Immature natural killer cell (primary cell): ENCODE measurements around the gene GNAS-AS1. TPM values are rescaled to one million over a fixed set of nuclear protein-coding genes. Genes with fewer than 3 reads are reported as not detected.
A peak's percentile ranks its signal among the peaks of the same experiment; 100 is the strongest.

Experiments used
- DNase-seq, 3 donors: peaks; one replicate each; pipeline ENCODE4 v3.0.0; 2022; ENCODE audit warnings: mixed read lengths in 1 of 3
- H3K27ac Mint-ChIP-seq, 6 donors: one replicate each; pipeline ENCODE4 v1.8.0; 2020; ENCODE audit warnings: mixed read lengths in 6 of 6, mild to moderate bottlenecking in 5 of 6, inconsistent platforms in 4 of 6, moderate library complexity in 3 of 6
- H3K27me3 Mint-ChIP-seq, 3 donors: one replicate each; pipeline ENCODE4 v1.8.0; 2020 to 2021; ENCODE audit warnings: low read depth in 3 of 3, mild to moderate bottlenecking in 3 of 3, mixed read lengths in 3 of 3, moderate library complexity in 3 of 3, inconsistent platforms in 1 of 3
- H3K36me3 Mint-ChIP-seq, 3 donors: one replicate each; pipeline ENCODE4 v1.8.0; 2020; ENCODE audit warnings: mixed read lengths in 3 of 3, inconsistent platforms in 2 of 3, mild to moderate bottlenecking in 2 of 3
- H3K4me1 Mint-ChIP-seq, 2 donors: one replicate each; pipeline ENCODE4 v1.8.0; 2020; ENCODE audit warnings: inconsistent platforms in 2 of 2, mild to moderate bottlenecking in 2 of 2, mixed read lengths in 2 of 2, moderate library complexity in 1 of 2
- H3K4me3 Mint-ChIP-seq, 5 donors: one replicate each; pipeline ENCODE4 v1.8.0; 2020; ENCODE audit warnings: mild to moderate bottlenecking in 5 of 5, mixed read lengths in 5 of 5, inconsistent platforms in 3 of 5, moderate library complexity in 3 of 5
- H3K9me3 Mint-ChIP-seq, 6 donors: one replicate each; pipeline ENCODE4 v1.8.0; 2020; ENCODE audit warnings: mild to moderate bottlenecking in 6 of 6, mixed read lengths in 6 of 6, inconsistent platforms in 4 of 6, moderate library complexity in 3 of 6
- polyA plus RNA-seq, 3 donors: library from polyadenylated mRNA; unstranded; fragments of 300-500 nt; fragmentation: Illumina TruSeq; gene quantifications; one replicate each; pipeline ENCODE4 v1.2.3, GENCODE V29; 2021

GNAS-AS1 gene
- polyA plus RNA-seq, 3 donors from 2014 or later: not detected

- Mint-ChIP-seq H3K4me3 (peak overlapping the region; percentile 63 to 82 (median 75)), H3K27ac (peak overlapping the region in 4 of 6 donors; percentile 69 to 88 (median 80)), H3K36me3 (no peaks in the 10 kb centered on the region), H3K9me3 (no peaks in the 10 kb centered on the region), H3K27me3 (peaks cover 9 to 20% (median 11%) of the 10 kb centered on the region in 3 donors), H3K4me1 (peaks cover 44 to 49% of the 10 kb centered on the region in 2 donors)
- peak; percentile 64 to 72 (median 71) for DNase-seq
Observed at GRCh38 chr20:58891086-58891717, 40.5 kb upstream of the GNAS-AS1 start.

- peak overlapping the region; percentile 88 to 97 (median 95) for H3K4me3 Mint-ChIP-seq
- peak; percentile 65 to 73 (median 71) for DNase-seq
Observed at GRCh38 chr20:58890518-58891085, 39.9 kb upstream of the GNAS-AS1 start.

GRCh38 chr20:58889798-58890517, 39.3 kb upstream of the GNAS-AS1 start:
- peak overlapping the region; percentile 84 to 98 (median 96) for H3K27ac Mint-ChIP-seq
- no peaks in the 10 kb centered on the region for H3K36me3 Mint-ChIP-seq
- DNase-seq: peak in 2 of 3 donors; percentile 15 to 25
- H3K4me3 Mint-ChIP-seq: peak overlapping the region; percentile 92 to 98 (median 95)
- no peaks in the 10 kb centered on the region for H3K9me3 Mint-ChIP-seq
- peaks cover 9 to 20% (median 11%) of the 10 kb centered on the region in 3 donors for H3K27me3 Mint-ChIP-seq
- H3K4me1 Mint-ChIP-seq: peaks cover 32 to 37% of the 10 kb centered on the region in 2 donors

More at GRCh38 chr20:58890518-58891085, 39.9 kb upstream of the GNAS-AS1 start:
- no peaks in the 10 kb centered on the region for H3K36me3 Mint-ChIP-seq
- H3K27ac Mint-ChIP-seq: peak overlapping the region; percentile 87 to 96 (median 96)
- H3K27me3 Mint-ChIP-seq: peaks cover 9 to 20% (median 11%) of the 10 kb centered on the region in 3 donors
- H3K4me1 Mint-ChIP-seq: peaks cover 38 to 43% of the 10 kb centered on the region in 2 donors
- H3K9me3 Mint-ChIP-seq: no peaks in the 10 kb centered on the region

- H3K4me1 Mint-ChIP-seq: peaks cover 26 to 31% of the 10 kb centered on the region in 2 donors
- H3K36me3 Mint-ChIP-seq: no peaks in the 10 kb centered on the region
- peaks cover 9 to 20% (median 11%) of the 10 kb centered on the region in 3 donors for H3K27me3 Mint-ChIP-seq
- H3K9me3 Mint-ChIP-seq: no peaks in the 10 kb centered on the region
- peak overlapping the region; percentile 79 to 94 (median 89) for H3K27ac Mint-ChIP-seq
- peak overlapping the region; percentile 85 to 91 (median 88) for H3K4me3 Mint-ChIP-seq
- peak in 1 of 3 donors; percentile 10 for DNase-seq
Observed at GRCh38 chr20:58889334-58889760, 38.6 kb upstream of the GNAS-AS1 start.

- Mint-ChIP-seq H3K36me3 (no peaks in the 10 kb centered on the region), H3K4me3 (peak overlapping the region; percentile 78 to 85 (median 81)), H3K9me3 (no peaks in the 10 kb centered on the region), H3K4me1 (peaks cover 20 to 25% of the 10 kb centered on the region in 2 donors), H3K27ac (peak overlapping the region; percentile 79 to 87 (median 82)), H3K27me3 (peaks cover 9 to 20% (median 11%) of the 10 kb centered on the region in 3 donors)
- peak; percentile 82 to 87 (median 87) for DNase-seq
Observed at GRCh38 chr20:58888521-58889333, 38.0 kb upstream of the GNAS-AS1 start.

- no peak for DNase-seq
- Mint-ChIP-seq H3K27me3 (peaks cover 9 to 20% (median 13%) of the 10 kb centered on the region in 3 donors), H3K36me3 (no peaks in the 10 kb centered on the region), H3K4me1 (peaks cover 13 to 18% of the 10 kb centered on the region in 2 donors), H3K4me3 (peak overlapping the region; percentile 78 to 85 (median 81)), H3K9me3 (no peaks in the 10 kb centered on the region), H3K27ac (peak overlapping the region; percentile 74 to 84 (median 80))
Observed at GRCh38 chr20:58888103-58888502, 37.4 kb upstream of the GNAS-AS1 start.

- H3K36me3 Mint-ChIP-seq: no peaks in the 10 kb centered on the region
- H3K9me3 Mint-ChIP-seq: no peaks in the 10 kb centered on the region
- peaks cover 2 to 9% (median 9%) of the 10 kb centered on the region in 3 donors for H3K27me3 Mint-ChIP-seq
- no peak overlapping the region for H3K27ac Mint-ChIP-seq
- peak overlapping the region in 2 of 5 donors; percentile 75 to 80 for H3K4me3 Mint-ChIP-seq
- DNase-seq: no peak
- peaks cover 8 to 9% of the 10 kb centered on the region in 2 donors for H3K4me1 Mint-ChIP-seq
Observed at GRCh38 chr20:58886546-58886945, 35.8 kb upstream of the GNAS-AS1 start.

GRCh38 chr20:58884966-58885365, 34.3 kb upstream of the GNAS-AS1 start:
- H3K4me1 Mint-ChIP-seq: peaks cover 8 to 9% of the 10 kb centered on the region in 2 donors
- no peak overlapping the region for H3K27ac Mint-ChIP-seq
- no peak for DNase-seq
- H3K4me3 Mint-ChIP-seq: no peak overlapping the region
- H3K9me3 Mint-ChIP-seq: no peaks in the 10 kb centered on the region
- H3K27me3 Mint-ChIP-seq: peaks cover 3 to 7% (median 5%) of the 10 kb centered on the region in 3 donors
- no peaks in the 10 kb centered on the region for H3K36me3 Mint-ChIP-seq

GRCh38 chr20:58883241-58883691, 32.6 kb upstream of the GNAS-AS1 start:
- Mint-ChIP-seq H3K4me1 (peaks cover 7 to 9% of the 10 kb centered on the region in 2 donors), H3K27ac (no peak overlapping the region), H3K36me3 (no peaks in the 10 kb centered on the region), H3K4me3 (no peak overlapping the region), H3K27me3 (peaks cover 2 to 5% (median 2%) of the 10 kb centered on the region in 3 donors), H3K9me3 (no peaks in the 10 kb centered on the region)
- no peak for DNase-seq

GRCh38 chr20:58882704-58883089, 32.0 kb upstream of the GNAS-AS1 start:
- Mint-ChIP-seq H3K27me3 (peaks cover 1 to 5% (median 2%) of the 10 kb centered on the region in 3 donors), H3K4me3 (no peak overlapping the region), H3K9me3 (no peaks in the 10 kb centered on the region), H3K4me1 (peaks cover 3 to 4% of the 10 kb centered on the region in 2 donors), H3K36me3 (no peaks in the 10 kb centered on the region), H3K27ac (no peak overlapping the region)
- DNase-seq: no peak

- DNase-seq: no peak
- H3K27ac Mint-ChIP-seq: no peak overlapping the region
- no peaks in the 10 kb centered on the region for H3K4me1 Mint-ChIP-seq
- H3K36me3 Mint-ChIP-seq: no peaks in the 10 kb centered on the region
- H3K9me3 Mint-ChIP-seq: no peaks in the 10 kb centered on the region
- H3K27me3 Mint-ChIP-seq: peaks cover 0 to 5% (median 2%) of the 10 kb centered on the region in 3 donors
- H3K4me3 Mint-ChIP-seq: no peak overlapping the region
Observed at GRCh38 chr20:58880994-58881752, 30.5 kb upstream of the GNAS-AS1 start.

GRCh38 chr20:58880441-58880840, 29.7 kb upstream of the GNAS-AS1 start:
- peaks cover 0 to 5% (median 2%) of the 10 kb centered on the region in 3 donors for H3K27me3 Mint-ChIP-seq
- H3K4me1 Mint-ChIP-seq: no peaks in the 10 kb centered on the region
- no peak overlapping the region for H3K27ac Mint-ChIP-seq
- no peak overlapping the region for H3K4me3 Mint-ChIP-seq
- no peaks in the 10 kb centered on the region for H3K9me3 Mint-ChIP-seq
- DNase-seq: no peak
- no peaks in the 10 kb centered on the region for H3K36me3 Mint-ChIP-seq
